A549 (cell line): ENCODE measurements around the gene STAM. TPM values are rescaled to one million over a fixed set of nuclear protein-coding genes. Genes with fewer than 3 reads are reported as not detected.

Experiments
- ATAC-seq, 2 experiments: fragments of 200-7000 bp in 1 of 2; fragments of >200 bp in 1 of 2; cut with Nextera tagmentation in 1 of 2; cut with Tn5 transposase in 1 of 2; 3 replicates each; pipeline versions ENCODE4 v1.8.0 to v1.9.1; 2018 to 2020; ENCODE audit warnings: mild to moderate bottlenecking in 1 of 2, moderate library complexity in 1 of 2
- CTCF ChIA-PET: fragments of 300-600 bp; sonication (Branson Sonifier 250); formaldehyde crosslinking; extraction: SDS; loops from one replicate; lab custom pipeline; 2021; ENCODE audit warnings: antibody characterized with exemption, inconsistent platforms; lab: Yijun Ruan, JAX
- POLR2A ChIA-PET: fragments of 350-600 bp; formaldehyde crosslinking; extraction: SDS; loops from one replicate; lab custom pipeline; 2021; ENCODE audit warnings: antibody characterized with exemption, inconsistent platforms; lab: Yijun Ruan, JAX
- DNase-seq, 2 experiments: peaks; one replicate each; pipeline versions ENCODE4 v3.0.0 to v3.0.0-alpha.2; 2011 to 2016; ENCODE audit warnings: low read depth in 1 of 2, low spot score in 1 of 2
- FAIRE-seq: peaks from 2 replicates; lab custom pipeline; 2011; peaks lifted over from hg19 to GRCh38; lab: Jason Lieb, UNC
- H3K27ac ChIP-seq, 2 experiments: fragments of >200 bp; sonication (Bioruptor Twin); formaldehyde crosslinking; 3 replicates each; pipeline ENCODE4 v1.5.1; 2016 to 2017
- H3K4me1 ChIP-seq: fragments of >200 bp; sonication (Bioruptor Twin); formaldehyde crosslinking; 3 replicates; pipeline ENCODE4 v1.6.1; 2016
- H3K4me2 ChIP-seq: fragments of >200 bp; sonication (Bioruptor Twin); formaldehyde crosslinking; 3 replicates; pipeline ENCODE4 v1.6.1; 2016
- H3K4me3 ChIP-seq: fragments of >200 bp; sonication (Bioruptor Twin); formaldehyde crosslinking; 3 replicates; pipeline ENCODE4 v1.5.1; 2016
- H3K9me3 ChIP-seq: fragments of >200 bp; sonication (Bioruptor Twin); formaldehyde crosslinking; 3 replicates; pipeline ENCODE4 v1.6.1; 2016
- BHLHE40 ChIP-seq: IDR thresholded peaks from 2 replicates; pipeline ENCODE4 v1.6.1; 2012; ENCODE audit warnings: low read depth, low read length, inconsistent platforms
- EHF ChIP-seq: fragments of 250-450 bp; sonication (Bioruptor Pico); IDR thresholded peaks from 2 replicates; pipeline ENCODE4 v1.5.0; 2020; ENCODE audit warnings: mild to moderate bottlenecking
- EHMT2 ChIP-seq: fragments of 200-600 bp; sonication (generic); IDR thresholded peaks from 2 replicates; pipeline ENCODE4 v1.6.1; 2016; ENCODE audit warnings: antibody characterized with exemption, low read depth, mild to moderate bottlenecking, moderate library complexity
- EP300 ChIP-seq, 2 experiments: fragments of >200 bp; sonication (Bioruptor Twin); formaldehyde crosslinking; IDR thresholded peaks; 2 replicates in 1 of 2; 3 replicates in 1 of 2; pipeline ENCODE4 v1.6.1; 2016 to 2017
- FOSB ChIP-seq: fragments of 250-450 bp; sonication (Bioruptor Pico); IDR thresholded peaks from 2 replicates; pipeline ENCODE4 v1.5.0; 2020; ENCODE audit warnings: mild to moderate bottlenecking, moderate library complexity
- FOSL2 ChIP-seq, 2 experiments: fragments of 450-650 bp in 1 of 2; fragments of >200 bp in 1 of 2; sonication (Bioruptor Twin) in 1 of 2; formaldehyde crosslinking; IDR thresholded peaks; 2 replicates each; pipeline versions ENCODE4 v1.5.0 to v1.6.1; 2016 to 2020; ENCODE audit warnings: mild to moderate bottlenecking in 1 of 2, moderate library complexity in 1 of 2
- FOXS1 ChIP-seq: fragments of 250-450 bp; sonication (Bioruptor Pico); IDR thresholded peaks from 2 replicates; pipeline ENCODE4 v1.5.0; 2020; ENCODE audit warnings: mild to moderate bottlenecking, moderate library complexity
- GATA3 ChIP-seq: IDR thresholded peaks from 2 replicates; pipeline ENCODE4 v1.6.1; 2012; ENCODE audit warnings: borderline replicate concordance
- HOXB5 ChIP-seq: fragments of 250-450 bp; sonication (Bioruptor Pico); IDR thresholded peaks from 2 replicates; pipeline ENCODE4 v1.5.0; 2020; ENCODE audit warnings: mild to moderate bottlenecking, moderate library complexity
- MAFK ChIP-seq: fragments of 450-650 bp; IDR thresholded peaks from 2 replicates; pipeline ENCODE4 v1.6.1; 2014; ENCODE audit not compliant: partially characterized antibody
- NFE2L2 ChIP-seq: fragments of 150-350 bp; conservative IDR thresholded peaks from 2 replicates; pipeline ENCODE4 v1.6.1; 2014; ENCODE audit warnings: low read length
- NPAS2 ChIP-seq: fragments of 250-450 bp; sonication (Bioruptor Pico); IDR thresholded peaks from 2 replicates; pipeline ENCODE4 v1.8.0; 2022; ENCODE audit warnings: mild to moderate bottlenecking, moderate library complexity, borderline replicate concordance
- POLR2A ChIP-seq: IDR thresholded peaks from 2 replicates; pipeline ENCODE4 v1.6.1; 2012; ENCODE audit warnings: mild to moderate bottlenecking, low read length
- POLR2AphosphoS2 ChIP-seq: conservative IDR thresholded peaks from 2 replicates; pipeline ENCODE4 v1.6.1; 2012; ENCODE audit warnings: low read length, improper control_type of control experiment, inconsistent platforms
- RAD21 ChIP-seq, 2 experiments: fragments of >200 bp in 1 of 2; sonication (Bioruptor Twin) in 1 of 2; formaldehyde crosslinking in 1 of 2; IDR thresholded peaks in 1 of 2; conservative IDR thresholded peaks in 1 of 2; 2 replicates in 1 of 2; 3 replicates in 1 of 2; pipeline ENCODE4 v1.6.1; 2012 to 2018; ENCODE audit warnings: inconsistent platforms in 1 of 2
- RARB ChIP-seq: fragments of 250-450 bp; sonication (Bioruptor Pico); IDR thresholded peaks from 2 replicates; pipeline ENCODE4 v1.8.0; 2021; ENCODE audit warnings: mild to moderate bottlenecking, moderate library complexity
- SREBF2 ChIP-seq: fragments of 450-650 bp; IDR thresholded peaks from 2 replicates; pipeline ENCODE4 v1.6.1; 2014; ENCODE audit warnings: mild to moderate bottlenecking, moderate library complexity
- TP53 ChIP-seq: fragments of 250-450 bp; sonication (Bioruptor Pico); IDR thresholded peaks from 2 replicates; pipeline ENCODE4 v1.5.0; 2021; ENCODE audit warnings: mild to moderate bottlenecking, moderate library complexity
- ZSCAN20 ChIP-seq: fragments of 250-450 bp; sonication (Bioruptor Pico); IDR thresholded peaks from 2 replicates; pipeline ENCODE4 v1.8.0; 2022; ENCODE audit warnings: mild to moderate bottlenecking, moderate library complexity
- WGBS: methylation state at CpG from one replicate; pipeline ENCODE4 v1.1.6; 2017; ENCODE audit errors: missing lambda C conversion rate; 5-methylcytosine and 5-hydroxymethylcytosine counted together
- polyA plus RNA-seq, 4 experiments: library from polyadenylated mRNA; depleted of rRNA in 3 of 4; stranded (reverse); fragments of >200 nt; fragmentation: RNase III in 1 of 4; extraction: RNeasy Plus Mini Kit Qiagen cat#74134 plus additional on column Dnase treatment in 1 of 4; gene quantifications; 2 replicates in 3 of 4; 3 replicates in 1 of 4; pipeline ENCODE4 v1.2.3, GENCODE V29; 2011 to 2017
- TF ChIP-seq, protein P1 (sequence below): fragments of >200 bp; sonication (Bioruptor Twin); formaldehyde crosslinking; IDR thresholded peaks from 2 replicates; pipeline ENCODE4 v1.6.1; 2016
- TF ChIP-seq, protein P2 (sequence below): fragments of 250-450 bp; sonication (Bioruptor Pico); IDR thresholded peaks from 2 replicates; pipeline ENCODE4 v1.5.0; 2020; ENCODE audit warnings: low read depth, mild to moderate bottlenecking, moderate library complexity
- TF ChIP-seq, protein P3 (sequence below): fragments of 250-450 bp; sonication (Bioruptor Pico); IDR thresholded peaks from 2 replicates; pipeline ENCODE4 v1.5.0; 2021; ENCODE audit warnings: mild to moderate bottlenecking, moderate library complexity, borderline replicate concordance
- TF ChIP-seq, protein P4 (sequence below): IDR thresholded peaks from 2 replicates; pipeline ENCODE4 v1.6.1; 2012

Gene STAM
- polyA plus RNA-seq, 2 of the 4 experiments (the other 2 are of a cell fraction), result 24.4 to 51.7 TPM

DNA sequence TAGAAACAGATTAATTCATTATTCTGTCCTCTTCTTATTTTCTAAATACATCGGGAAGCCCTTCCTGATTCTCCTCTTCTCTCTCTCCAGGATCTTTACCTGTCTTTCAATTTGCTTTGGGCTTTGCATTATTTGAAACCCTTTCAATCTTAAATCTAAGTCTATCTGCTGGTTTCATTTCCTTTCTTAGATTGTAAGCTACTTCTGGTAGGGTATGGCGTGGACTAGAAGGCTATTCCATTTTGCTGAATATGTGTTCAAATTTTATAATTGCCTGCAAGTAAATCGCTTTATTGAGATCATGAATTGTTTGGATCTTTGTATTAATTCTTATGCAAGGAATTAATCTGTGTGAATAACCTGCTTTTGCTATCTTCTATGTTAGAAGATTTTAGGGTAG, 11.1 kb downstream of the STAM start:
- Histone ChIP-seq H3K4me1 (peaks cover 13% of the 10 kb centered on the region), H3K9me3 (peaks cover 11% of the 10 kb centered on the region; the same call in 2 of the 3 replicates), H3K27ac (no peak overlapping the region), H3K4me3 (no peak overlapping the region), H3K4me2 (no peak overlapping the region)
- ChIA-PET POLR2A (interaction anchor here (0.5 to 1.5 kb wide), 2 partner anchors 11 to 39 kb away, joined by 3 to 6 read pairs; partner anchors contain the start of gene STAM), CTCF (interaction anchor here (1.3 kb wide), 1 partner anchor 18 kb away, joined by 3 read pairs; no protein-coding TSS in a partner anchor)
- DNase-seq (no peak), FAIRE-seq (no peak), ATAC-seq (no peak)
- TF ChIP-seq GATA3, result no peak
- no peak for TF ChIP-seq RARB (CRISPR knock-in tag)
- TF ChIP-seq HOXB5 (CRISPR knock-in tag), result no peak
- TF ChIP-seq SREBF2, result no peak
- TF ChIP-seq, protein P1, sequence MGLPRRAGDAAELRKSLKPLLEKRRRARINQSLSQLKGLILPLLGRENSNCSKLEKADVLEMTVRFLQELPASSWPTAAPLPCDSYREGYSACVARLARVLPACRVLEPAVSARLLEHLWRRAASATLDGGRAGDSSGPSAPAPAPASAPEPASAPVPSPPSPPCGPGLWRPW, result no peak
- TF ChIP-seq FOSB (CRISPR knock-in tag), result no peak
- TF ChIP-seq RAD21 (conservative IDR thresholded peaks at IDR 0.05 in 1 of 2, IDR thresholded peaks at IDR 0.05 in 1 of 2), result no peak
- no peak for TF ChIP-seq BHLHE40
- TF ChIP-seq, protein P2, sequence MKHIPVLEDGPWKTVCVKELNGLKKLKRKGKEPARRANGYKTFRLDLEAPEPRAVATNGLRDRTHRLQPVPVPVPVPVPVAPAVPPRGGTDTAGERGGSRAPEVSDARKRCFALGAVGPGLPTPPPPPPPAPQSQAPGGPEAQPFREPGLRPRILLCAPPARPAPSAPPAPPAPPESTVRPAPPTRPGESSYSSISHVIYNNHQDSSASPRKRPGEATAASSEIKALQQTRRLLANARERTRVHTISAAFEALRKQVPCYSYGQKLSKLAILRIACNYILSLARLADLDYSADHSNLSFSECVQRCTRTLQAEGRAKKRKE (CRISPR knock-in tag), result no peak
- TF ChIP-seq NFE2L2, result no peak
- TF ChIP-seq POLR2AphosphoS2, result no peak
- no peak for TF ChIP-seq EHF
- no peak for TF ChIP-seq MAFK
- TF ChIP-seq TP53, result no peak
- TF ChIP-seq, protein P3, sequence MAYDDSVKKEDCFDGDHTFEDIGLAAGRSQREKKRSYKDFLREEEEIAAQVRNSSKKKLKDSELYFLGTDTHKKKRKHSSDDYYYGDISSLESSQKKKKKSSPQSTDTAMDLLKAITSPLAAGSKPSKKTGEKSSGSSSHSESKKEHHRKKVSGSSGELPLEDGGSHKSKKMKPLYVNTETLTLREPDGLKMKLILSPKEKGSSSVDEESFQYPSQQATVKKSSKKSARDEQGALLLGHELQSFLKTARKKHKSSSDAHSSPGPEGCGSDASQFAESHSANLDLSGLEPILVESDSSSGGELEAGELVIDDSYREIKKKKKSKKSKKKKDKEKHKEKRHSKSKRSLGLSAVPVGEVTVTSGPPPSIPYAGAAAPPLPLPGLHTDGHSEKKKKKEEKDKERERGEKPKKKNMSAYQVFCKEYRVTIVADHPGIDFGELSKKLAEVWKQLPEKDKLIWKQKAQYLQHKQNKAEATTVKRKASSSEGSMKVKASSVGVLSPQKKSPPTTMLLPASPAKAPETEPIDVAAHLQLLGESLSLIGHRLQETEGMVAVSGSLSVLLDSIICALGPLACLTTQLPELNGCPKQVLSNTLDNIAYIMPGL (CRISPR knock-in tag), result no peak
- no peak for TF ChIP-seq FOSL2 (IDR thresholded peaks at IDR 0.05)
- TF ChIP-seq FOSL2 (CRISPR knock-in tag; IDR thresholded peaks at IDR 0.05), result no peak
- WGBS, result 94% methylated on average over 3 of the region's 3 CpGs

DNA sequence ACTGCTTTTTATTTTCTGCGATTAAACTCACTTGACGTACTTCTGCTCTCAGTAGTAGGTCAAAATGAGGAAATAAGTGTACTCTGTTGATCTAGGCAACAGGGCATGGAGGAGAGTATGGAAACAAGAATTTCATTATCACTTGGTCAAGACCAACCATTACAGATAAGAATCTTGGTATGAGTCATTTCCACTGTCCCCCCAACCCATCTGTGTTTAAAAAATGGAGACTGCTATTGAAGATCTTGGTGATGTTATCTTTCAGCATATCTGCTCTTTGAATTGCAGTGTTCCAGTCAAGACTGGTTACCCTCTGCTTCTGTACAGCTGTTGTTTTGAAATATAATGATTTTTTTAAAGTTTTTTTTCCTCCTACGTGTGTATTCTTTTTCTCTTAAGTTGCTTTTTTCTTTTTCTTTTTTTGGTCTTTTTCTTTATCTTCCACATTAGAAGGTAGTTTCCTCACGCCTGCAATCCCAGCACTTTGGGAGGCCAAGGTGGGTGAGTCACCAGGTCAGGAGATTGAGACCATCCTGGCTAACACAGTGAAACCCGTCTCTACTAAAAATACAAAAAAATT, 11.7 kb downstream of the STAM start:
- Histone ChIP-seq H3K9me3 (peaks cover 11% of the 10 kb centered on the region; the same call in 2 of the 3 replicates), H3K27ac (no peak overlapping the region), H3K4me1 (peaks cover 13% of the 10 kb centered on the region), H3K4me3 (no peak overlapping the region), H3K4me2 (no peak overlapping the region; the same call in 2 of the 3 replicates)
- POLR2A ChIA-PET, result interaction anchor here (0.5 to 1.5 kb wide), 2 partner anchors 12 to 39 kb away, joined by 3 to 6 read pairs; partner anchors contain the start of gene STAM
- DNase-seq (no peak), FAIRE-seq (no peak), ATAC-seq (no peak)
- WGBS, result 84% methylated on average over 5 of the region's 5 CpGs
- TF ChIP-seq GATA3, result 0 out of 2 replicates have a peak, but pooled peaks have one; percentile 27
- no peak for TF ChIP-seq POLR2A
- no peak for TF ChIP-seq EP300 (IDR thresholded peaks at IDR 0.05)
- CTCF ChIA-PET, result interaction anchor here (1.3 kb wide), 1 partner anchor 17 kb away, joined by 3 read pairs; no protein-coding TSS in a partner anchor

DNA sequence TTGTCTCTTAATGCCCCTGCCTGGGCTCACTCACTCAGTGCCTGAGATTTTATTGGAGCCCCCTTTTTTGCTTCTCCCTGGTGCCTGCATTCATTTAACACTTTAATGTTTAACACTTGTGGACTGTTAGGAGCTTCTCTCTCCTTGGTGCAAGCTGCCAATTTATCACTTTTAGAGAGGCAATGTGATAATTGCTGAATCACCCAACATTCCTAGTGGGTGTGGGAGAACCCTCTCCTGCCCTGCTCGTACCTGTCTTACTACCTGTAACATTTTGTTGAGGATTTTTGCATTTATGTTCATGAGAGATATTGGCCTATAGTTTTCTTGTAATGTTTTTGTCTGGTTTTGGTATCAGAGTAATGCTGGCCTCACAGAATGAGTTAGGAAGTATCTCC, 13.2 kb downstream of the STAM start:
- no peak overlapping the region for H3K4me3 ChIP-seq
- peaks cover 11% of the 10 kb centered on the region; the same call in 2 of the 3 replicates for H3K9me3 ChIP-seq
- POLR2A ChIA-PET, result no interaction called here
- H3K4me2 ChIP-seq, result peak overlapping the region; percentile 24; the same call in 1 of the 3 replicates
- peak overlapping the region in 1 of 2 experiments; percentile 52; a peak in 2 of 6 replicates for H3K27ac ChIP-seq
- no peak for TF ChIP-seq FOXS1 (CRISPR knock-in tag)
- TF ChIP-seq, protein P4, sequence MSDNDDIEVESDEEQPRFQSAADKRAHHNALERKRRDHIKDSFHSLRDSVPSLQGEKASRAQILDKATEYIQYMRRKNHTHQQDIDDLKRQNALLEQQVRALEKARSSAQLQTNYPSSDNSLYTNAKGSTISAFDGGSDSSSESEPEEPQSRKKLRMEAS, result no peak
- TF ChIP-seq ZSCAN20, result no peak
- no peak for TF ChIP-seq EHMT2
- TF ChIP-seq NPAS2 (CRISPR knock-in tag), result no peak
- TF ChIP-seq, protein P1, result no peak
- no peak for TF ChIP-seq POLR2A
- TF ChIP-seq, protein P3 (CRISPR knock-in tag), result no peak
- WGBS, result 57% methylated on average over 1 of the region's 1 CpG
- peaks cover 13% of the 10 kb centered on the region for H3K4me1 ChIP-seq
- FAIRE-seq, result peak; percentile 84
- CTCF ChIA-PET, result no interaction called here
- ATAC-seq, result no peak
- DNase-seq, result no peak
